Activated T-helper 17 cell treated with anti-CD3 and anti-CD28 coated beads, Interleukin-2, amount 50 U/mL, for 72 hours (primary cell): Measurements from ENCODE around the gene ZNF440. TPM values are rescaled to one million over a fixed set of nuclear protein-coding genes. Genes with fewer than 3 reads are reported as not detected.
"Not testable (repeated sequence)": the region's sequence is repeated elsewhere in the genome, so short reads cannot be mapped to it uniquely, and the experiment has no call there.

Experiments used
- ATAC-seq: fragments of 150-1000 bp; cut with Tn5 transposase; replicated peaks from 2 replicates; pipeline ENCODE4 v1.10.0; 2021; ENCODE audit warnings: mild to moderate bottlenecking, moderate library complexity
- H3K27ac Mint-ChIP-seq: one replicate; pipeline ENCODE4 v1.8.0; 2022; ENCODE audit warnings: mixed read lengths
- H3K27me3 Mint-ChIP-seq: one replicate; pipeline ENCODE4 v1.8.0; 2022; ENCODE audit warnings: mixed read lengths
- H3K36me3 Mint-ChIP-seq: one replicate; pipeline ENCODE4 v1.8.0; 2022; ENCODE audit warnings: low read depth, mild to moderate bottlenecking, mixed read lengths
- H3K4me1 Mint-ChIP-seq: one replicate; pipeline ENCODE4 v1.8.0; 2022; ENCODE audit warnings: mixed read lengths
- H3K4me3 Mint-ChIP-seq: one replicate; pipeline ENCODE4 v1.8.0; 2022; ENCODE audit warnings: mild to moderate bottlenecking, mixed read lengths
- H3K9me3 Mint-ChIP-seq: one replicate; pipeline ENCODE4 v1.8.0; 2022; ENCODE audit warnings: mixed read lengths
- total RNA-seq, 2 donors: library from RNA; stranded (reverse); gene quantifications; one replicate each; pipeline ENCODE4 v1.2.3, GENCODE V29; 2022

The ZNF440 gene
- total RNA-seq, 2 donors from 2014 or later: 8.7 to 9.0 TPM

DNA sequence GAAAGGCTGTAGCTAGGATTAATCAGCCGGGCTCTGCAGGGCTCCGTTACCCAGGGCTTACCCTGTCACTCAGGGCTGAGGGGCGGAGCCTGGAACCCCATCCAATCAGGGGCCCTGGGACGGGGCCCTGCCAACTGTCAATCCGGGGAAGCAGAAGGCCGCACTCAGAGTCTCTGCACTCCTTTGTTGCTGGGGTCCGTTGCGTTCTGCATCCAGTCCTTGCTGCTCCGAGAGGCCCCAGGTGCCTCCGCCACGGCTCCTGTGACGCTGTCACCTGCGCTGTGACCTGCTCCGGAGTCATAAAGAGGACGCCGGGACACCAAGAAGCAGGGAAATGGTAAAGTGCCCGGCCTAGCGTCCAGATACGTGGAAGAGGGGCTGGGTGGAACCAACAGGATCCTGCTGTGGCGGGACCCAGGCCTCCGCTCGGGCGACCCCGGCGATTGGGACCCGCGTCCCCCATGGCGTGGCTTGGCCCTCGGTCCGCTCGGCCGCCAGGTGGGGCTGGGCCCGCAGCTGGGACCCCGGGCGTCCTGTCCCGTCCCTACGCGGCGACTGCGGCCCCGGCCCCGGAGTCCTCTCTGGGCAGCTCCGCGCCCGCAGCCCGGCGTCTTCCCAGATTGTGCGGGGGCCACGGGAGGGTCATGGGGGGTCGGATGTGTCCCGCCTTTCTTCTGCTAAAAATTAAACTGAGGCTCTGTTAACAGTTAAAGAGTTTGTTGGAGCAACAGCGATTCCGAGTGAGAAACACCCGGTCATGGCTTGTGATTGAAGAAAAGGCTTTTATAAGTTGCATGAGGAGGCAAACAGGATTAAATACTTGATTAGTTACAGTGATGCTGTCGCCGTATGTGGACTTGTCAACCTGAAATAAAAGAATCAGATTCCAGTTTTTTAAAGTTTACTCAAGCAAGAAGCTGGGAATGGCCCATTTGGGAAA, 15.4 kb upstream of the ZNF440 start, which contains the start of gene ZNF491:
ZNF491 (plus strand) TSS at position 133 of the 940 bp plus-strand sequence. CDS start 7,431 bp downstream, outside the sequence.
- Mint-ChIP-seq H3K9me3 (no peaks in the 10 kb centered on the region), H3K27ac (peak within 1 kb of the TSS; percentile 63), H3K4me3 (peak within 1 kb of the TSS; percentile 85), H3K4me1 (peaks cover 13% of the 10 kb centered on the region), H3K27me3 (no peaks in the 10 kb centered on the region), H3K36me3 (no peaks in the 10 kb centered on the region)
- peak; percentile 99 for ATAC-seq

DNA sequence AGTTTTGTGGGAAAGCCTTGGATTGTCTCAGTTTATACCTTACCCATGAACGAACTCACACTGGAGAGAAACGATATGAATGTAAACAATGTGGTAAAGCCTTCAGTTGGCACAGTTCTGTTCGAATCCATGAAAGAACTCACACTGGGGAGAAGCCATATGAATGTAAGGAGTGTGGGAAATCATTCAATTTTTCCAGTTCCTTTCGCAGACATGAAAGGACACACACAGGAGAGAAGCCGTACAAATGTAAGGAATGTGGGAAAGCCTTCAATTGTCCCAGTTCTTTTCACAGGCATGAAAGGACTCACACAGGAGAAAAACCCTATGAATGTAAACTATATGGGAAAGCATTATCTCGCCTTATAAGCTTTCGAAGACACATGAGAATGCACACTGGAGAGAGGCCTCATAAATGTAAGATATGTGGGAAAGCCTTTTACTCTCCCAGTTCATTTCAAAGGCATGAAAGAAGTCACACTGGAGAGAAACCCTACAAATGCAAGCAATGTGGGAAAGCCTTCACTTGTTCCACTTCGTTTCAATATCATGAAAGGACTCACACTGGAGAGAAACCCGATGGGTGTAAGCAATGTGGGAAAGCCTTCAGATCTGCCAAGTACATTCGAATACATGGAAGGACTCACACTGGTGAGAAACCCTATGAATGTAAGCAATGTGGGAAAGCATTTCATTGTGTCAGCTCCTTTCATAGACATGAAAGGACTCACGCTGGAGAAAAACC, 7.5 kb upstream of the ZNF440 start:
- H3K9me3 Mint-ChIP-seq: peaks cover 19% of the 10 kb centered on the region
- no peaks in the 10 kb centered on the region for H3K4me1 Mint-ChIP-seq
- ATAC-seq: no peak

DNA sequence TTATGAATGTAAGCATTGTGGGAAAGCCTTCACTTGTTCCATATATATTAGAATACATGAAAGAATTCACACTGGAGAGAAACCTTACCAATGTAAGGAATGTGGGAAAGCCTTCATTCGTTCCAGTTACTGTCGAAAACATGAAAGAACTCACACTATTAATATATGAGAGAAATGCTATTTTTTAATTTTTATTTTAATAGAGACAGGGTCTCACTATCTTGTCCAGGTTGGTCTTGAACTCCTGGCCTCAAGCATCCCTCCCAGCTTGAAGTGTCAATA, 7.0 kb upstream of the ZNF440 start:
- H3K4me1 Mint-ChIP-seq: no peaks in the 10 kb centered on the region
- no peak for ATAC-seq
- H3K36me3 Mint-ChIP-seq: no peaks in the 10 kb centered on the region
- H3K27me3 Mint-ChIP-seq: no peaks in the 10 kb centered on the region
- no peak overlapping the region for H3K27ac Mint-ChIP-seq
- H3K9me3 Mint-ChIP-seq: peaks cover 19% of the 10 kb centered on the region
- H3K4me3 Mint-ChIP-seq: no peak overlapping the region

More for the DNA sequence above, 7.5 kb upstream of the ZNF440 start:
- H3K36me3 Mint-ChIP-seq: no peaks in the 10 kb centered on the region
- no peak overlapping the region for H3K27ac Mint-ChIP-seq
- no peak overlapping the region for H3K4me3 Mint-ChIP-seq
- H3K27me3 Mint-ChIP-seq: no peaks in the 10 kb centered on the region

DNA sequence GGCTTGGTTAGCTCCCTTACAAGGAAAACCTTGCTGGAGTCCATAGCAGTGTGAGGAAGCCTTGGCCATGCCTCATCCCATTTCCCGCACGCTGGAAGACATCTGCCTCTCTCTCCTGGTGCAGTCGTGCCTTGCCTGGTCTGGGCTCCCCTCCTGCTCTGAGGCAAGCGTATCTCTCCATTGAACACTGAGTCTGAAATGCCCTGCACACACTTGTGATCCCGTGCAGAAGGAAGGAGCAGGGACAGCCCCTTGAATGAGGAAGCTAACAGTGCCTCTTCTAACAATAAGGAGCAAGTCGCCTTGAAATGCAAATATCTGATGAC, 407 bp upstream of the ZNF440 start:
- Mint-ChIP-seq H3K27me3 (no peaks in the 10 kb centered on the region), H3K27ac (peak overlapping the region; percentile 72), H3K4me1 (peaks cover 11% of the 10 kb centered on the region), H3K36me3 (no peaks in the 10 kb centered on the region), H3K9me3 (no peaks in the 10 kb centered on the region), H3K4me3 (peak overlapping the region; percentile 95)
- peak; percentile 23 for ATAC-seq

DNA sequence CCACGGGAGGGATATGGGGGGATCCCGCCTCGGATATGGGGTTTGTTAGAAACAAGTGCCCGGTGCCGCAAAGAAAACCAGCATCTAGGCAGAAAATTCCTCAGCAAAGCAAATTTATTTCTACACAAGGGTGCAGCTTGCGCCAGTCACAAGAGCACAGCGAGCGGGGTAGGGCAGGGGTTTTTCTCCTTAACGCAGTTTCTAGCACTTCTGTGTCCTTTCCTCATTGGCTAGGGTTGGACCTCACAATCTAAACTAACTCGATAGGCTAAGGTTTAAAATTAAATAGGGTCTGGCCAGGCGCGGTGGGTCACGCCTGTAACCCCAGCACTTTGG, 595 bp downstream of the ZNF440 start:
- Mint-ChIP-seq H3K36me3 (no peaks in the 10 kb centered on the region), H3K9me3 (no peaks in the 10 kb centered on the region), H3K27ac (no peak overlapping the region), H3K4me3 (peak overlapping the region; percentile 95), H3K4me1 (peaks cover 11% of the 10 kb centered on the region), H3K27me3 (no peaks in the 10 kb centered on the region)
- no peak for ATAC-seq

DNA sequence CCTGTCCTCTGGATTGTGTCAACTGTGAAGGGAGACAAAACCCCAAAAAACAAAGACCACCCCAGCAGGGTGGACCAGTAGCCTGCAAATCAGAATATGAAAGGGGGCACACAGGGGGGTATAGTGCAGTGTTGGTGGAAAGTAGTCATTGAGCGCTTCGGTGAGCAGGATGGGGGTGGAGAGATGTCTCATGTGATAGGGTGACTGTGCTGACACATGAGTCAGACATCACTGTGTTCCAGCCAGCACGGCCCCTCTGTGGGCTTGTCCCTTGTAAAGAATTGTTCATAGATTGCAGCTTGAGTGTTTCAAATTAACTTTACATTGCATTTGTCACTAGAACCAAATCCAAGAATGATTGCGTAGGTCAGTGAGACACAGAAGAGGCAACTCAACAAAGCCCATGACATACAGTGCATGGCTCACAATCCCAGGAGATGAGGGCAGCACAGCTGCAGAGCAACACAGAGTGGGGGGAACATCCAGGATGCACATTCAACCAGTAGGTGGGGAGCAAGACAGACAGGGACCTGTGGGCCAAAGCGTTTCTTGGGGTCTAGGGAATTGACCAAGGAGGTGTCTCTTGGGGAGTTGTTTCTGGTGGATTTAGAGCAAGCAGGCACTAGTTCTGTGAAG, 7.5 kb downstream of the ZNF440 start:
- Mint-ChIP-seq H3K27me3 (no peaks in the 10 kb centered on the region), H3K27ac (no peak overlapping the region), H3K4me3 (no peak overlapping the region), H3K4me1 (peaks cover 7% of the 10 kb centered on the region), H3K36me3 (peaks cover 41% of the 10 kb centered on the region), H3K9me3 (peaks cover 7% of the 10 kb centered on the region)
- peak; percentile 51 for ATAC-seq

DNA sequence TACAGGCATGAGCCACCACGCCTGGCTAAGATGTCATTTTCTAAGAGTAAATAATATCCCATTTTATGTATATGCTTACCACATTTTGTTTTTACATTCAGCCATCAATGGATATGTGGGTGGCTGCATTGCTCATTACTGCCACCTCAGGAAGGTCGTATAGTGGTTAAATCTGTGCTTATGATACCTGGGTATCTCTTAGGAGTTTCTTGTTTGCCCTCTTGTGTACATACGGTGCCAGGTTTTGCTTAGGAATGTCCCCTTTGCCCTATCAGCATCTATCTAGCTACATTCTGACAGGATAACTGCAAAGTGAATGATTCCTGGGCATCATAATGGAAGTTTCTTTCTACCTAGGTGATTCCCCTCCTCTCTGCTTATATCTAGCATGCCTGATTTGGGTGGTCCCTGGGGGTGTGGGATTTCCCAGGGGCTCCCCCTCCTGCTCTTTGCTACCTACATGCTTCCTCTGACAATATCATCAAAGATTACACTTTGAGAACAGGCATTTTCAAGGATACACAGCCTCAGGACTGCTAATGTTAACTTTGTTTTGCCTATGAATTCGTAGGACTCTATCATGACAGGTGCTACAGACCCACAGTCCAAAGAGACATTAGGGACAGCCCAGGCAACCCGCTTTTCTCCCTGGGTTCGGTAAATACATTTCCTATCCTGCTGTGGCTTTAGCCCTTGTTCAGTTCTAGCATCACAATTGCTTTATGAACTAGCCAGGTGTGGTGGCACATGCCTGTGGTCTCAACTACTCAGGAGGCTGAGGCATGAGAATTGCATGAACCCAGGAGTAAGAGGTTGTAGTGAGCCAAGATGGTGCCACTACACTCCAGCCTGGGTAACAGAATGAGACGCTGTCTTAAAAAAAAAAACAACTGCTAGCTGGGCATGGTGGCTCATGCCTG, 15.1 kb downstream of the ZNF440 start:
- H3K27me3 Mint-ChIP-seq, ATAC-seq, H3K4me3 Mint-ChIP-seq, H3K27ac Mint-ChIP-seq, H3K4me1 Mint-ChIP-seq: not testable (repeated sequence)
- H3K9me3 Mint-ChIP-seq: peaks cover 28% of the 10 kb centered on the region
- H3K36me3 Mint-ChIP-seq: peaks cover 91% of the 10 kb centered on the region

DNA sequence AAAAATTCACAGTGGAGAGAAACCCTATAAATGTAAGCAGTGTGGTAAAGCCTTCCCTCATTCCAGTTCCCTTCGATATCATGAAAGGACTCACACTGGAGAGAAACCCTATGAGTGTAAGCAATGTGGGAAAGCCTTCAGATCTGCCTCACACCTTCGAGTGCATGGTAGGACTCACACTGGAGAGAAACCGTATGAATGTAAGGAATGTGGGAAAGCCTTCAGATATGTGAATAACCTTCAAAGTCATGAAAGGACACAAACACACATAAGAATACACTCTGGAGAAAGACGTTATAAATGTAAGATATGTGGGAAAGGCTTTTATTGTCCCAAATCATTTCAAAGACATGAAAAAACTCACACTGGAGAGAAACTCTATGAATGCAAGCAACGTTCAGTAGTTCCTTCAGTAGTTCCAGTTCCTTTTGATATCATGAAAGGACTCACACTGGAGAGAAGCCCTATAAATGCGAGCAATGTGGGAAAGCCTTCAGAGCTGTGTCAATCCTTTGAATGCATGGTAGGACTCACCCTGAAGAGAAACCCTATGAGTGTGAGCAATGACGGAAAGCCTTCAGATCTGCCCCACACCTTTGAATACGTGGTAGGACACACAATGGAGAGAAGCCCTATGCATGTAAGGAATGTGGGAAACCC, 18.3 kb downstream of the ZNF440 start:
- ATAC-seq: no peak
- Mint-ChIP-seq H3K27me3 (no peaks in the 10 kb centered on the region), H3K4me1 (no peaks in the 10 kb centered on the region), H3K9me3 (peaks cover 28% of the 10 kb centered on the region), H3K4me3 (no peak overlapping the region), H3K36me3 (peaks cover 63% of the 10 kb centered on the region), H3K27ac (no peak overlapping the region)

DNA sequence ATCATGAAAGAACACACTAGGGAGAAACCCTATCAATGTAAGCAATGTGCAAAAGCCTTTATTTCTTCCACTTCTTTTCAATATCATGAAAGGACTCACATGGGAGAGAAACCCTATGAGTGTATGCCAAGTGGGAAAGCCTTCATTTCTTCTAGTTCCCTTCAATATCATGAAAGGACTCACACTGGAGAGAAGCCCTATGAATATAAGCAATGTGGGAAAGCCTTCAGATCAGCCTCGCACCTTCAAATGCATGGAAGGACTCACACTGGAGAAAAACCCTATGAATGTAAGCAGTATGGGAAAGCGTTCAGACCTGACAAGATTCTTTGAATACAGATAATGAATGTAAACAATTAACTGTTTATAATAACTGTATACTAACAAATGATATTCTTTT, 19.5 kb downstream of the ZNF440 start:
- H3K9me3 Mint-ChIP-seq: peaks cover 28% of the 10 kb centered on the region
- no peak for ATAC-seq
- H3K27me3 Mint-ChIP-seq: no peaks in the 10 kb centered on the region
- H3K4me1 Mint-ChIP-seq: no peaks in the 10 kb centered on the region
- H3K4me3 Mint-ChIP-seq: no peak overlapping the region
- H3K27ac Mint-ChIP-seq: no peak overlapping the region
- H3K36me3 Mint-ChIP-seq: peaks cover 52% of the 10 kb centered on the region

DNA sequence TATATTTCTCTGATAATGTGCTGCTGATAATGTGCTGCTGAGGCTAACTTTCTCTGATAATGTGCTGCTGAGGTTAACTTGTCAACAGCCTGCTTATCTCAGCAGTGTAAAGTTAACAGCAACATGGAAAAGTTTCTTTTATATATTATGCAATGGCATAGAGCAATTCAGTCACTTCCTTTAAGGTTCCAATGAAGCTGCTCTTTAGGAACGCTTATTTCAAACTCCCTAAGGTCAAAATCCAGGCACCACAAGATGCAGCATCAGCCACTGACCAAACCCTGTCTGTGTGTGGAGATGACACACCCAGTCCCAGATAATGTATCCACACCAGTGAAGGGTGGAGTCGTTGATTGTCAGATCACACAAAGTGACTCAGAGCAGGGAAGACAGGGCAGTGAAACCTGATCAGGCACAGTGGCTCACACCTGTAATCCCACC, 21.6 kb downstream of the ZNF440 start:
- not testable (repeated sequence) for H3K27me3 Mint-ChIP-seq, H3K27ac Mint-ChIP-seq, H3K4me3 Mint-ChIP-seq, ATAC-seq, H3K4me1 Mint-ChIP-seq
- peaks cover 31% of the 10 kb centered on the region for H3K36me3 Mint-ChIP-seq
- H3K9me3 Mint-ChIP-seq: peaks cover 26% of the 10 kb centered on the region

DNA sequence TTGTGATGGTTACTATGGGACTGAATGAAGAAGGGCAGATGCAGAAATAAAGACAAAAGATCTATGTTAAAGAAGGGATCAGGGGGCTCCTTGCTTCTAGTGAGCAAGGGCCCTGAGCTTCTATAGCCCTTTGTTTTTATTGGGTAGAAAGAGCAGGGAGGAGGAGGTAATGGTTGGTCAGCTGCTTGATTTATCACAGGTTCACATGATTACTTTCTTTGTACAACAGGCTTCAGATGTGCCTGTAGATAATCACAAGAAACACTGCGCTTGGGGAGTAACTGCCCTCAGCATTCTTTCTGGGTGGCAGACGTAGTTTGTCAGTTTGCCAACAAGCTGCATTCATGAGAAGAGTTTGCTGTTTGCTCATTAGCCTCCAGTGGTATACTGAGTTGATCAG, 29.6 kb downstream of the ZNF440 start:
- no peaks in the 10 kb centered on the region for H3K27me3 Mint-ChIP-seq
- H3K4me3 Mint-ChIP-seq: no peak overlapping the region
- H3K27ac Mint-ChIP-seq: no peak overlapping the region
- H3K36me3 Mint-ChIP-seq: no peaks in the 10 kb centered on the region
- H3K4me1 Mint-ChIP-seq: no peaks in the 10 kb centered on the region
- ATAC-seq: no peak
- peaks cover 4% of the 10 kb centered on the region for H3K9me3 Mint-ChIP-seq

DNA sequence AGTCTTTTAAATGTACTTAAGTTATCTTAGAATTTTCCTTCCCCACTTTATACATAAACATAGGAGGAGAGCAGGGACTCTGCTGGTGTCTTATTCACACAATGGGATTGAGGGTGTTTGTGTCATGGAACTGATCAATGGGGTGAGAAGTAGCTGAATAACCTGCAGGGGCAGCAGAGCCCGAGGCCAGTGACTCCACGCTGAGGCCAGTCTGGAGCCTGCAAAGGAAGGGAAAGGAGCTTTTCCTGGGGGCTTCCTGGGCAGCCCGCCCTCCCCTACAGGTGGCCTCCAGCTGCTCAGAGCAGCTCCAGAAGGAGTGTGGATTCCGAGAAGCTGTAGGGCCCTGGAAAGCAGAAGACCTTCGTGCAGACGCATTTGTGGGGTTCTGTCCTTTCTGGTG, 33.5 kb downstream of the ZNF440 start:
- not testable (repeated sequence) for ATAC-seq, H3K27ac Mint-ChIP-seq, H3K27me3 Mint-ChIP-seq, H3K9me3 Mint-ChIP-seq, H3K4me1 Mint-ChIP-seq
- peaks cover 18% of the 10 kb centered on the region for H3K36me3 Mint-ChIP-seq
- H3K4me3 Mint-ChIP-seq: peak overlapping the region; percentile 91

DNA sequence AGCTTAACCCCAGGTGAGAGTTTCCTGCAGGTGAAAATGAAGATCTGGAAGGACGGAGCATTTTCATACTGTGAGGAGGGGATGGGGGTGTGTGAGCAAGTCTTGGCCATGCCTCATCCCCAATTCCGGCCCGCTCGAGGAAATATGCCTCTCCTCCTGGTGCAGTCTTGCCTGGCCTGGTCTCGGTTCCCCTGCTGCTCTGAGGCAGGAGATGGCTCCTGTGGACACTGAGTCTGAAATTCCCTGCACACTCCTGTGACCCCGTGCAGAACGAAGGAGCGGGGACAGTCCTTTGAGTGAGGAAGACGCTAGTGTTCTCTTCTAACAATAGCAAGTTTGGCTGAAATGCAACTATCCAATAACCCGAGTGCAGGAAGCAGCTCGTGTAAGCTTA, 34.1 kb downstream of the ZNF440 start:
- peaks cover 6% of the 10 kb centered on the region for H3K4me1 Mint-ChIP-seq
- peak overlapping the region; percentile 70 for H3K27ac Mint-ChIP-seq
- H3K9me3 Mint-ChIP-seq: no peaks in the 10 kb centered on the region
- H3K36me3 Mint-ChIP-seq: peaks cover 18% of the 10 kb centered on the region
- H3K27me3 Mint-ChIP-seq: no peaks in the 10 kb centered on the region
- peak; percentile 22 for ATAC-seq
- peak overlapping the region; percentile 91 for H3K4me3 Mint-ChIP-seq
